Left forelimb (tissue), 1 donor: ENCODE results near the gene BTBD9.

Experiments
- DNase-seq: peaks from one replicate; pipeline ENCODE4 v3.0.0-alpha.2; 2018; ENCODE audit warnings: low spot score

The BTBD9 gene

DNA sequence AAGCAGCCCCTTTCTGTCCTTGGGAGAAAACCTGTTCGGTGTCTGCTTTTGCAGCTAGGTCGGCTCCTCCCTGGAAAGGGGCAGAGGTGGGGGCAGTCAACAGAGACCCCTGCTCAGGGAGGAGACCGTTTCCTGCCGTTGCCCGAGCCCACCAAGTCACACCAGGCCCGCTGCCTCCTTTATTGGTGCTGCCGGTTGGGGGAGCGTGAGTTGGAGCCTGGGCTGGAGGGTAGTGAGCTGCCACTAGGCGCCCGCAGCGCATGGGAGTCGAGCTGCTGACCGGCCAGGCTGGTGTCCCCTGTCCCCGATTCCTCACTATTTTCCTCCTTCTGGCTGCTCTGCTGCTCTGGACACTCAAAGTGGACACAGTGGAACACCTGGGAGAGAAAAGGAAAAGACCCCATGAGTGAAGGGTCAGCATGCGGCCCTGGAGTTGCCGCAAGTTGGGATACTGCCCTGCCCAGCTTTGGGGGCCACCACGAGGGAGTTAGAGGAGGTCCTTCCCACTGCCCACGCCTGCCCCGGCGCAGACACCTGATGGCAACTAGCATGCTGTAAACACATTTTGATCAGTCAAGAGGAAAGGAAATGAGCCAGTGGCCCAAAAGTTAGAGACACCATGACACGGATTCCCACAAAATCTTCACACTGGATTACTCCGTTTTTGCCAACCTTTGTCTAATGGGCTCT is 464.8 kb downstream of the BTBD9 start:
- DNase-seq = no peak

GRCh38 chr6:38174315-38174714 is 465.4 kb downstream of the BTBD9 start:
- DNase-seq = no peak

GRCh38 chr6:38173909-38174308 is 465.8 kb downstream of the BTBD9 start:
- DNase-seq = no peak

DNA sequence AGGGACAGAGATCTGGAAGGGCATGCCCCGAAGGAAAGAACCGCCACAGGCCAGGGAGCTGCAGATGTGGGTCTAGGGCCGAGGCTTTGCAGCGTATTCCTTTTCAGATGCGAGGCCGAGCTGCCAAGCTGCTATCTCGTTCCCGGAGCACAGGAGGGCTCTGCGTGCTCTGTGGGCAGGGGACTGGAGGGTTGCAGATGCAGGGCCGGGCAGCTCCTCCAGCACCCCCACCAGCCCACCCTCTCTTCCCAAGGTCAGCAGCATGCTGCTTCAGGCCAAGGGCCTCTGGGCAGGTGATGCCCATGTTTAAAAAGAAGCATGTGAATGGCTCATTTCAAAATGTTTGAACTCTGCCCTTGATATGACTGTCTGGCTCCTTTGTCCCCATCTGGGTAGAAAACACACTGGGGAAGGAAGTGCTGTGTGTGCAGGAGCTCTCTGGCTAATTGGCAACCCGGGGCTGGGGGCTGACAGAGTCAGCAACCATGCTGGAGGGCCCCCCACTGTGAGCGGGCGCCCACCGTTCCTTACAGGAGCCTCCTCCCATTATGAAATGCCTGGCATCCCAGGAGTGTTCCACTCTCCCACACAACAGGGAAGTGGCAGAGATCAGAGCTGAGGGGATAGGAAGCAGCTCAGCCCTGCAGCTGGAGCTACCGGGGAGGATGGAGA is 466.9 kb downstream of the BTBD9 start:
- DNase-seq = no peak

- no peak for DNase-seq
These were observed 467.6 kb downstream of the BTBD9 start for GRCh38 chr6:38171997-38172738.

DNA sequence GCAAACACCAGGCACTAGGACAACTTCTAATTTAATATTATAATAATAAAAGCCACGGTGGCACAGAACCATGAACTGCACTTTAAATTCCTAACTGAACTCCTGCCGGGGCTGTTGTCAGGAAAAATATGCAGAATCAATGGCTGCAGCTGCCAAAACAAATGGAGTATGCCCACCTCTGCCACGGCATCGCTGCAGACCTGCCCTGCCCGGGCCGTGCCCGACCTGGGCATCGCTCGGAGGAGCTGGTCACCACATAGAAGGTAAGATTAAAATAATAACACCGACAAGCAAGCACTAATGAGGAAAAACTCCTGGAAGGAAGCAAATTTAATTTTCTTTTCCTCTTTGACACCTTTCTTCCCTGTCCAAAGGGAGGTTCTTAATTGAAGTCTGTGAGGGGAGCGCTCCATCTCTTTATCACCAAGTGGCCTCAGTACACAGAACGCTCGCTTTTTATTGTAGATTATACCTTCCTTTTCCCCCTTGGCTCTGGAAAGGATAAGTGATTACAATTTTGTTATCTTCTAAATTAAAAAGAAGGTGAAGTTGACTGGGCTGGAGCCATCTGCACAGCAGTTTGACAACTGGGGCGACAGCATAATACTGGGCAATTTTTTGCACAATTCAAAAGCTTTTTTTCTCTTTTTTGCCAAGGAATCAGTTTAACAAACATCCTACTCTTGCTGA is 468.9 kb downstream of the BTBD9 start:
- DNase-seq = no peak

- DNase-seq = no peak
These were observed 469.7 kb downstream of the BTBD9 start for GRCh38 chr6:38169977-38170526.

DNA sequence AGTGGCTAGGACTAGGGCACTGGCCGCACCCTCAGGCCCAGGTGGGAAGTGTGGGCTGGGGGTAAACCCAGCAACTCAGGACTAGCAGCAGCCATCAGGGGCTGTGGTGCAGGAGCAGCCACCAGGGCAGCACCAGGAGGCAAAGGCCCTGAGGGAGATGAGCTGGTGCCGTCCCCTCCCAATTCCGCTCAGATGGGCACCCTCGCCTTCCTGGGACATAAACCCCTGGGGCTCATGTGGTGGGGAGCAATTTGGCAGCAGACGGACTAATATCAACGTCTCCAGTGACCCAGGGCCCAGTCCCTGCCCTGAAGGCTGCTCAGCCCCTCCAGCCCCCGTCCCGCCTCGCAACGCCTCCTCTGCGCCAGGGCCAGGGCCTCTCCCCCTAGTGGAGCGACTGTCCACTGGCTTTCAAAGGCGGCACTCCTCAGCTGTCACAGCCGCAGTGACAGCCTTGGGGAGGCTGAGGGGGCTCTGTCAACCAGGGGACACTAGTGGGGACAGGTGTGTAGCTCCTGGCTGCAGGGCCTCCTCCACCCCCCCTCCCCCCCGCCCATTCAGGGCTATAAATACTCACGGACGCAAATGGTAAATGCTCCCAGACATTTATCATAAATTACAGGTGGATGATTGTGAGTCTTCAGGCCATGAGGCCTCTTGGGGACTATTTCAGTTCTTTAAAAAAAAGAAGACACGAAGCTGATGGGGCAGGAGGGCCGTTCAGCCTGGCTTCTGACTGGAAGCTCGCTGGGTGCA is 470.3 kb downstream of the BTBD9 start:
- DNase-seq = no peak

- DNase-seq = no peak
These were observed 471.0 kb downstream of the BTBD9 start for GRCh38 chr6:38168699-38169098.

DNA sequence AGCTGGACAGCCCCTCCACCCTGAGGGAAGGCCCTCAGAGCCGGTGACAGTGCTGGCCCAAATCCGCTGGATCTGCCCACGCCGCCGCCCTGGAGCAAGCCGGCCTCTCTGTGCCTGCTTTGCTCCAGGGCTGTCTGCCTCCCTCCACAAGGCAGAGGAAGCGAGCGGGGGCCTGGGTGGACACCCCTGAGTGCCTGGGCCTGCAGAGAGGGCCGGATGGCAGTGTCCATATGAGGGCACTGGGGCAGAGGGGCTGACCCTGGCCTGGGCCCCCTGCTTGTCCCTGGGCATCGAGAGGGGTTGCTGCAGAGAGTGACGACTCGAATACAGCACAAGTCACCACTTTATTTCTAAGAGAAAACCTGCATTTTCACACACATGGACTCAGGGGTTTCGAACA is 471.6 kb downstream of the BTBD9 start:
- no peak for DNase-seq

GRCh38 chr6:38167598-38167997 is 472.1 kb downstream of the BTBD9 start:
- no peak for DNase-seq

GRCh38 chr6:38166411-38167240 is 473.1 kb downstream of the BTBD9 start:
- no peak for DNase-seq

DNA sequence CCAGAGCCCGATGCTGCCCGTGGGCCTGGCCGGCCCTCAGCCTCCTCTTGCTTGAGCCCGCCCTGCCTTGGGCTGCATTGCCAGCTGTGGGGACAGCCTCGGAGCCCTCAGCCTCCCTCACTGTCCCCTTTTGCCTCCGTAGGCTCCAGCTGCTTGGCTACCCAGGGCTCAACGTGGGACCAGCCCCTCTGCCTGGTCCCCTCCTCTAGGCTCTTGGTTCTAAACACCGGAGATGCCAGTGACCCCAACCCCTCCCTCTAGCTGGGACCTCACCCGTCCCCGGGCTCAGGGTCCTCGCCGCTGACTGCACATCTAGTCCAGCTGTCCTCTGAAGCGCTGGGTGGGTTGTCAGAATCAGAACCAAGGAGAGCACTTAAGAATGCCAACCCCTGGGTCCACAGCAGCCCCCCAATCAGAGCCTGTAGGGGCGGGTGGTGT is 475.0 kb downstream of the BTBD9 start:
- no peak for DNase-seq

DNA sequence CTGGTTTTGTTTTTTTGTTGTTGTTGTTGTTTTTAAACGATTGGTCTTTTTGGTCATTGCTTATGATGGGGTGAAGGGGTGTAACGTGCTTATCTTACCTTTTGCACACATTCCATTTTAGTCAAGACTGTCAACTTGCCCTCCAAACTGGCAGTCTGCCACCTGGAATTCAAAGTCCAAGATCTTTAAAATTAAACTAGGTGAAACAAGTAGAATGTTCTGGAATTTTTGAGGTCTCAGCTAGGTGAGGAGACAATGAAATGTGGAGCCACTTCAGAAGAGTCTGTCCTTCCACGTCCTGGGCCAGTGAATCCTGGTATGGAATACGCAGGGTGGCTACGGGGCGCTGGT is 475.6 kb downstream of the BTBD9 start:
- DNase-seq = no peak

DNA sequence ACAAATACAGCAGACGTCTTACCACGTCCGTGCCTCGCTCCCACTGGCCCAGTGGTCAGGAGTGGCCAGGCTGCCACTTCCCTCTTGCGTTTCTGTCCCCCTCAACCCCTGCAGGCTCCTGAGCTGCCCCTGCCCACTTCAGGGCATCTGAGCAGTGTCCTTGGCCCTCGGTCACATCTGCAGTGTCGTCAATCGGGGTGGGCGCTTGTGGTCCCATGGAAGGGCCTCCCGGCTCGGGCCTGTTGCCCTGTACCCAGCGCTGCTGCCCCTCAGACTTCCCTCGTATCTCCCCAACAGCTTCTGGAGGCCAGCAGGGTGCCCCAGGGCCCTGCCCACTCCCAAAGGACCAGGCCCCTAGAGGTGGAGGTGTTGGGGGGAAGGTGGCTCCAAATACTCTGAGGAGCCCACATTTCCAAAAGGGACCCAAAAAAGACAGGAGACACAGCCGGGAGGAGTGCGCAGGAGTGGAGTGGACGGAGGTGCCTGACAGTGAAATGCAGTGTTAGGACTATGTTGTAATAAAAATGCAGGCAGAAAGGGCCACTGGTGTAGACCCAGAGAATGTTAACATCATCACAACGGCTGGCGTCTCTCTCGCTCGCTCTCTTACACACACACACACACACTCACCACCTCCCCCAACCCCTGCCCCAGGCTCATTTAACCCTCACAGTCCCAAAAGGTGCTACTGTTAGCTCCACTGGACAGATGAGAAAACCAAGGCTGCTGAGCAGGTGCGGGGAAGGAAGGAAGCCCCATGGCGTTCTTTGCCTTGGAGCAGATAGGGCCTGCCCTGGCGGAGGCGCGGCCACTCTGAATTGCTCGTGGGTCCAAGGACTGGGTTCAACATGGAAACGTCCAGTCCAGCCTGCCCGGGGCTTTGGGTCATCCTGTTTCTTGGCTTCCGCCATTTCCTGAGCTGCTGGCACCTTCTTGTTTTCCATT is 476.3 kb downstream of the BTBD9 start:
- DNase-seq = no peak

DNA sequence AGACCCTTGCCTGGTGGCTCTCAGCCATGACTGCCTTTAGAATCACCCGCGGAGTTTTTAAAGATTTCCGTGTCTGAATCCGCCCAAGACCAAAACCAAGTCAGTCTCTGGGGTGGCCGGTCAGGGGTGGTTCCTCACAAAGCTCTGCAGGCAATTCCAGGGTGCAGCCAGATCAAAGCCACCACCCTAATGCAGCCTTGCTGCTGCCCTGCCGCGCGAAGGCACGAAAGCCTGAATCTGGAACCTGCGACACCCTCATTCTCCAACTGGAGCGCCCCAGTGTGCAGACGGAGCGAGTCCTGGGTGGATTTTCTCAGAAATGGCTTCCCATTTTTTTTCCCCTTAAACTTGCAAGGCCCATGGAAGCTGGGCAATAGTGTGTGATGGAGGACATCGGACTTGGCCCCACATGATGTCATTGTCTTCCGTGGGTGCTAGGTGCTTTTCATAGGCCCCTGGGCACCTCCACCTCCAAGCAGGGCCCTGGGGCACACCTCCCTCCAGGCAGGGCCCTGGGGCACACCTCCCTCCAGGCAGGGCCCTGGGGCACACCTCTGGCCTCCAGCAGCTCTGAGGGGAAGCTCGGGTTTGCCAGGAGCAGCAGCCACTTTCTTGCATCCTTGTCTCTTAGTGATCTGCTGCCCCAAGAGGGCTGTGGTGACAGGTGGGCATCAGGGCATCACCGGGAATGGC is 477.1 kb downstream of the BTBD9 start:
- DNase-seq = no peak

- no peak for DNase-seq
These were observed 477.8 kb downstream of the BTBD9 start for GRCh38 chr6:38161754-38162492.

DNA sequence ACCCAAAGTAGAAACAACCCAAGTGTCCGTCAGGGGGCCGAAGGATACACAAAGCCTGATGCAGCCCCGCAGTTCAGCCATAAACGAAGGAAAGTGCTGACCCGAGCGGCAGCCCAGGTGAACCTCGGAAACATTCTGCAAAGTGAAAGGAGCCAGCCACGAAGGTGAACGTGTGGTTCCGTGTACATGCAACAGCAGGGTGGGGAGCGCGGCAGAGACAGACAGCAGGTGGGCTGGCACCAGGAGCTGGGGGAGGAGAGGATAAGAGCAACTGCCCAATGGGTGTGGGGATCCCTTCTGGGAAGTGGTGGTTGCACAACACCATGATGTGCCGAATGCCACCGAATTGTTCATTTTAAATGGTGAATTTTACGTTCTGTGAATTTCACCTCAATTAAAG is 478.4 kb downstream of the BTBD9 start:
- DNase-seq = no peak
